HG02981 (cell line): ENCODE results near the gene FOXD4.
"Not testable (repeated sequence)": the region's sequence is repeated elsewhere in the genome, so short reads cannot be mapped to it uniquely, and the experiment has no call there.

ENCODE experiments used
- ATAC-seq: cut with Tn5 transposase; IDR thresholded peaks from one replicate; pipeline ENCODE4 v1.9.1; 2021; ENCODE audit warnings: mild to moderate bottlenecking, moderate library complexity; ENCODE audit not compliant: unreplicated experiment

FOXD4 gene

GRCh38 chr9:94323-94722 lies 23.9 kb downstream of the FOXD4 start:
- ATAC-seq = not testable (repeated sequence)

GRCh38 chr9:93909-94308 lies 24.3 kb downstream of the FOXD4 start:
- not testable (repeated sequence) for ATAC-seq

- ATAC-seq = not testable (repeated sequence)
Observed at GRCh38 chr9:90851-91250, 27.4 kb downstream of the FOXD4 start.

- ATAC-seq = peak; percentile 86
Observed at GRCh38 chr9:88396-89037, 29.7 kb downstream of the FOXD4 start.

- not testable (repeated sequence) for ATAC-seq
Observed at GRCh38 chr9:87860-88259, 30.4 kb downstream of the FOXD4 start.

- not testable (repeated sequence) for ATAC-seq
Observed at GRCh38 chr9:87105-87504, 31.1 kb downstream of the FOXD4 start.

GRCh38 chr9:86697-87096 lies 31.5 kb downstream of the FOXD4 start:
- not testable (repeated sequence) for ATAC-seq

GRCh38 chr9:82932-83689 lies 35.1 kb downstream of the FOXD4 start:
- ATAC-seq = not testable (repeated sequence)

- ATAC-seq = not testable (repeated sequence)
Observed at GRCh38 chr9:78333-78732, 39.9 kb downstream of the FOXD4 start.

- ATAC-seq = not testable (repeated sequence)
Observed at GRCh38 chr9:76389-76788, 41.8 kb downstream of the FOXD4 start.

GRCh38 chr9:73900-74525 lies 44.2 kb downstream of the FOXD4 start:
- ATAC-seq = not testable (repeated sequence)

GRCh38 chr9:73076-73899 lies 44.9 kb downstream of the FOXD4 start:
- ATAC-seq = not testable (repeated sequence)
